Activated CD8-positive, alpha-beta memory T cell treated with anti-CD3 and anti-CD28 coated beads for 1 hour (primary cell): ENCODE data around the gene HENMT1.
A peak's percentile ranks its signal among the peaks of the same experiment; 100 is the strongest.
"Not testable (repeated sequence)": the region's sequence is repeated elsewhere in the genome, so short reads cannot be mapped to it uniquely, and the experiment has no call there.

Source experiments
- DNase-seq, 2 donors: peaks; one replicate each; pipeline ENCODE4 v3.0.0-alpha.2; 2020; ENCODE audit warnings: low read depth in 1 of 2; ENCODE audit errors: extremely low read depth in 1 of 2

Gene HENMT1

DNA sequence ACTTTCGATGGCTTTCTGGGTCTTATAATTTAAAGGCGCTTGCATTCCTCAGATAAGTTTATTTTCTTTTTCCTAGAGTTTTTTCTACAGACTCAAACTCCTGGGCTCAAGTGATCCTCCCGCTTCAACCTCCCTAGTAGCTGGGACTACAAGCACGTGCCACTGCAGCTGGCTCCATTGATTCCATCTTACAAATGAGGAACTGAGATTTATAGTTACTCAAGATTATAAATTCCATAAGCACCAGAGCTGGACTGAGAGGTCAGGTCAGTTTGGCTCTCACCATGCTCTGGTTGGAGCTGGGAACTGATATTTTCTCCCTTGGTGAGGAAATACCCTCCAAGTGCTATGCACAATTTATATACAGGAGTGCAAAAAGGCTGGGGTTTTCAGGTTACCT is 17.8 kb upstream of the HENMT1 start:
- no peak for DNase-seq

DNA sequence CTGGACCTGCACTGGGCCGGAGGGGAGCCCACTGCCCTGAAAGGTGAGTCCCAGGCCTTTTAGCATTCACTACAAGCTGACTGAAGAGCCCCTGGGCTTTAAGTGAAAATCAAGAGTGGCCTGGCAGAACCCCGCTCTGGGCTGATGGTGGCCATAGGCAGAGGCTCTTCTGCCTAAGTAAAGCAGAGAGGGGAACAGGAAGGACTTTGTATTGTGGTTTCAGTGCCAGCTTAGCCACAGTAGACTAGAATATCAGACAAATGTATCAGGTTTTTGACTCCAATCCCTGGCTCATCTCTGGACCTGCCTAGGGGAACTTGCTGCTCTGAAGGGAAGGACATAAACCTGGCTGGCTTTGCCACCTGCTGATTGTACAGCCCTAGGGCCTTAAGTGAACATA is 10.2 kb upstream of the HENMT1 start:
- no peak for DNase-seq

GRCh38 chr1:108670131-108670773 is 9.4 kb upstream of the HENMT1 start:
- no peak for DNase-seq

GRCh38 chr1:108669679-108670078 is 8.8 kb upstream of the HENMT1 start:
- no peak for DNase-seq

DNA sequence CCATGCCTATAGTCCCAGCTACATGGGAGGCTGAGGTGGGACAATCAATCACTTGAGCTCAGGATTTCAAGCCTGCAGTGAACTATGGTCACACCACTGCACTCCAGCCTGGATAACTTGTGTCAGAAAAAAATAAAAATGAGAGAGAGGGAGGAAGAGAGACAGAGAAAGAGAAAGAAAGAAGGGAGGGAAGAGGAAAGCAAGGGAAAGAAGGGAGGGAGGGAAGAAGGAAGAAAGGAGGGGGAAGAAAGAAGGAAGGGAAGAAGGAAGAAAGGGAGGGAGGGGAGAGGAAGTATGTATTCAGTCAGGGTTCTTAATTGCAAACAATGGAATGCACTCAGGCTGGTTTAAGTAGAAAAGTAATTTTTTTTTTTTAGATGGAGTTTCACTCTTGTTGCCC is 7.9 kb upstream of the HENMT1 start:
- DNase-seq, result no peak

- DNase-seq, result not testable (repeated sequence)
These were observed 6.5 kb upstream of the HENMT1 start for GRCh38 chr1:108667422-108667821.

- DNase-seq, result no peak
These were observed 4.9 kb upstream of the HENMT1 start for GRCh38 chr1:108665771-108666170.

GRCh38 chr1:108665067-108665466 is 4.2 kb upstream of the HENMT1 start:
- no peak for DNase-seq

DNA sequence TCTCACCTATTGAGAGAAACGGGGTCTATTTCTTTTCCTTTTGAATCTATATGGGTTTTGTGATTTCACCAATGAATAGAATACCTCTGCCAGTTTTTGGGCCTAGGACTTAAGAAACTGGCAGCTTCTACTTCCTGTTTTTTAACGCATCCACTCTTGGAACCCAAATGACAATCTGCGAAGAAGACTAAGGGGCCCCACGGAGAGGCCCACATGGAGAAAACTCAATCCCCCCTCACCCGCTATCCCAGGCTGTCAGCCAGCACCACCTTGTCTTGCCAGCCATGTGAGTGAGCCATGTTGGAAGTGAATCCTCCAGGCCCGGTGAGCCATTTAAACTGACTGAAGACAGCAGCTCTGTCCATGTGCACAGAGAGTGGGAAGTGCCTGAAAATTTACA is 3.6 kb upstream of the HENMT1 start:
- DNase-seq, result no peak

DNA sequence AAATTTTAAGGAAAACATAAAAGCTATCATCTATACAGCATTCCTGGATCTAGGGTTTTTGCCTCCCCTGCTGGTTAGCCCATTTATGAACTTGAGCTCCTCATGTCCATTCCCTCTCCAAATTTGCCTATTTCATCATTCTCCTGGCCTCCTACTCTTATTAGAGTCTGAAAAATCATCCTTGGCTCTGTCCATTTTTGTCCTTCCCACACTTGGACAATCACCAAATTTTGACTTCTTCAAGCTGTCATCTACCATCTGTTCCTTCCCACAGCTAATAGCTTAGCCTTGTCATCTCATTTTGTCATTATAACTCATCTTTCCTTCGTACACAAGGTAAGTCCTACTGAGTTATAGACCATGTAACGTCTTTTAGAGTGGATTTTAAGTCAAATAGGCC is 2.2 kb upstream of the HENMT1 start:
- DNase-seq, result no peak

DNA sequence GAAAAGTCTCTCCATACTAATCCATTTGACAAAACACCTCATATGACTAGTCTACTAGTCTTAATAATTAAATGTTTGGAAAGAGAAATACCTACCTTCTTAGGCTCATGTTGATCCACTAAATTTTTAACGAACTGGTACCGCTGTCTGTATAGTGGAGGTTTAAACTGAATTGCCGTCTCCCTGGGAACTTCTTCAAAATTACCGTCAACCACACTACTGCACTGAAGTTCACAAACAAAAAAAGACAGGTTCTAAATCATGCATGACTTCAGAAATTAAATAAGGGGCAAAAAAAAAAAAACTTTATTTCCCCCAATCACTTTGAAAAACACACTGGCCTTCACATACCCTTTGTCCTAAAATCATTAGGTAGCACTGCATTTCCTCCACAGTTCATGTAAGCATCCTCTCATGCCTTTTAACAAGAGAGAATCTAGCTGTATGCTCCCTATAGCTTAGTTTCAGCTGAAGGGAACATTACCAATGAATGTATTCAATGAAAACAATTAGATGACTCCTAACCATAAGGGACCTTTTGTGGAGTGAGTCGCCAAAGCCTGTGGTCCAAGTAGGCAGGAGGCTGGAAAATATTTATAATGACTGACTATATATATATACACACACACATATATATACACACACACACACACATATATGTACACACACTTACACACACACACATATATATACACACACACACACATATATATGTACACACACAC is 3.4 kb downstream of the HENMT1 start:
- DNase-seq, result no peak

DNA sequence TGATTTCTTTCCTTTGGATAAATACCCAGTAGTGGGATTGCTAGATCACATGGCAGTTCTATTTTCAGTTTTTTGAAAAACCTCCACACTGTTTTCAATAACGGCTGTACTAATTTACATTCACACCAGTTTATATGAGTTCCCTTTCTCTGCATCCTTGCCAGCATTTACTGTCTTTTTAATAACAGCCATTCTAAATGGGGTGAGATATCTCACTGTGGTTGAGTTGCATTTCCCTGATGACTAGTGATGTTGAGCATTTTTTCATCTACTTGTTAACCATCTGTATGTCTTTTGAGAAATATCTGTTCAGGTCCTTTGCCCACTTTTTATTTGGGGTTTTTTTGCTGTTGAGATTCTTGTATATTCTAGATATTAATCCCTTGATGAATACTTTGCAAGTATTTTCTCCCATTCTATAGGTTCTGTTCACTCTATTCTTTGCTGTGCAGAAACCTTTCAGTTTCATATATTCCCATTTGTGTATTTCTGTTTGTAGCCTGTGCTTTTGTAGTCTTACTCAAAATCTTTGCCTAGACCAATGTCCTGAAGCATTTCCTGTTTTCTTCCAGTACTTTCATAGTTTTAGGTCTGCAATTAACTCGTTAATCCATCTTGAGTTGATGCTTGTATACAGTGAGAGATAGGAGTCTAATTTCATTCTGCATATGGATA is 7.3 kb downstream of the HENMT1 start:
- DNase-seq, result no peak

GRCh38 chr1:108646648-108647269 is 14.1 kb downstream of the HENMT1 start:
- DNase-seq, result peak; percentile 56 to 62

DNA sequence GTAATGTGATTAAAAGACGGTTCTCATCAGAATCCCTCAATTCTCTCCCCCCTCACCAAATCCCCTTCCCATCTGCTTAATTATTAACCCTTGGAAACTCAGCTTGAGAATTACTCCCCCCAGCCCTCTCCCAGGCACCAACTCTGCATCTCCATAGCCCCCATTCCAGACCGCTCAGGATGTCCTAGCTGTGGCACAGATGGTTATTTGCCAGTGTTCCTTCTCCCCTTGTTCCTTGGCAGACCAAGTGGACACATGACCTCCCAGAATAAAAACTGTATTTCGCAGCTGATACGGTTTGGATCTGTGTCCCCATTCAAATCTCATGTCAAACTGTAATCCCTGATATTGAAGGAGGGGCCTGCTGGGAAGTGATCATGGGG is 14.6 kb downstream of the HENMT1 start:
- DNase-seq, result no peak

GRCh38 chr1:108645564-108646184 is 15.2 kb downstream of the HENMT1 start:
- no peak for DNase-seq

DNA sequence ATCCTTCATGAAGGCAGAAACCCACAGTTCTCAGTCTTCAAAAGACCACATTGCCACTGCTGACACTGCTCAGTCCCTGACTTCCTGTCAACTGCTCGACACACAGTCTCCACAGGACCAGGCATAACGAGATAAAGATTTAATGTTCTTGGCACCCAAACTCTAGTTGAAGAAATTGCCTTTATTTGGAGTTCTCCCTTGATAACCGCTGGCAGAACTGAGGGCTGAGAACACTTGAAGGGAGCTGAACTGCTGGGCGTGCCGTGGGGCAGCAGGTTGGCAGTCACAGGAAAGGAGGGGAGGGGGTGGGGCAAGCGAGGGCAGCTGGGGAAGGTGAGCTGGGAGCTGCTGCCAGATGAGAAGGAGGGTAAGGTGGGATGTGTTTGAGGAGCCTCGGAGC is 15.9 kb downstream of the HENMT1 start:
- DNase-seq, result no peak

DNA sequence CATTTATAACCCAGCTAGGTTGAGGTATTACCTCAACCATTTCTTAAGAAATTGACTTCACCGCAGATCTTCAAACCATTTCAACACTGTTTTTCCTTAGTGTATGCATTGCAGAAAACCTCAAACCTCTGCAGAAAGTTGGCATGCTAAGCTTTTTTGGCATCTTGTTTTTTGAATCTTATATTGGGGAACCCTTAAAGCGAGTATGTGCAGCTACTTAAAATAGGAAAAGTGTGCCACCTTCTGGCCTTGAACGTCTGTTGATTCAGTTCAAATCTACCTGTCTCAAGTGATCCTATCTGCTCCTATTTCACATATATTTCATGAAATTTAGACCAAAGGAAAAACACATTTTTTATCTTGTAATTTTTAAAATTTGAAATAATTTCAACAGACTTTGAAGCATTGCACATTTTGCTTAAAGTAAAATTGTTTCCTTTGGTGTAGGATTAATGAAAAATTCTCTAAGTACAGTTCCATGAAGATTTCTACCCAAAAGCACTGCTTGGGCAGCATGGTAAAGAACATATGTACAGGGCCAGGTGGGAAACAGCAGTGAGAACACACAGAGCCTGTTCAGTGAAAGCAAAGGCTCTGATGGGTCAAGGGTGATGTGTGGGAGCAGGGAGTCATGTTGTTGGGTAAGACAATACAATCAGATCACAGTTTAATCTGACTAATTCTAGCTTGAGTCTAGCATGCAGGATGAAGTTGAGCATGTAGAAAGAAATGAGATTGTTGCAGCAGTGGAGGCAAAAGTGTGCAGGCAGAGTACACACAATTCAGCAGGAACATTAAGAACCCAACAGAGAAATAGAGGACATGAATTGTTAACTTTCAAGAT is 17.2 kb downstream of the HENMT1 start:
- no peak for DNase-seq

- not testable (repeated sequence) for DNase-seq
These were observed 20.0 kb downstream of the HENMT1 start for GRCh38 chr1:108640863-108641262.

- no peak for DNase-seq
These were observed 20.9 kb downstream of the HENMT1 start for GRCh38 chr1:108639899-108640560.

- DNase-seq, result no peak
These were observed 24.0 kb downstream of the HENMT1 start for GRCh38 chr1:108636876-108637275.
